DMS53 treated with DMSO at 0.1 percent for 48 hours (cell line): ENCODE results near the gene ACSBG1.
A peak's percentile ranks its signal among the peaks of the same experiment; 100 is the strongest.

Experiments
- DNase-seq: peaks from one replicate; lab custom pipeline; 2025; ENCODE audit not compliant: unreplicated experiment; lab: John Stamatoyannopoulos, UW

The ACSBG1 gene

DNA sequence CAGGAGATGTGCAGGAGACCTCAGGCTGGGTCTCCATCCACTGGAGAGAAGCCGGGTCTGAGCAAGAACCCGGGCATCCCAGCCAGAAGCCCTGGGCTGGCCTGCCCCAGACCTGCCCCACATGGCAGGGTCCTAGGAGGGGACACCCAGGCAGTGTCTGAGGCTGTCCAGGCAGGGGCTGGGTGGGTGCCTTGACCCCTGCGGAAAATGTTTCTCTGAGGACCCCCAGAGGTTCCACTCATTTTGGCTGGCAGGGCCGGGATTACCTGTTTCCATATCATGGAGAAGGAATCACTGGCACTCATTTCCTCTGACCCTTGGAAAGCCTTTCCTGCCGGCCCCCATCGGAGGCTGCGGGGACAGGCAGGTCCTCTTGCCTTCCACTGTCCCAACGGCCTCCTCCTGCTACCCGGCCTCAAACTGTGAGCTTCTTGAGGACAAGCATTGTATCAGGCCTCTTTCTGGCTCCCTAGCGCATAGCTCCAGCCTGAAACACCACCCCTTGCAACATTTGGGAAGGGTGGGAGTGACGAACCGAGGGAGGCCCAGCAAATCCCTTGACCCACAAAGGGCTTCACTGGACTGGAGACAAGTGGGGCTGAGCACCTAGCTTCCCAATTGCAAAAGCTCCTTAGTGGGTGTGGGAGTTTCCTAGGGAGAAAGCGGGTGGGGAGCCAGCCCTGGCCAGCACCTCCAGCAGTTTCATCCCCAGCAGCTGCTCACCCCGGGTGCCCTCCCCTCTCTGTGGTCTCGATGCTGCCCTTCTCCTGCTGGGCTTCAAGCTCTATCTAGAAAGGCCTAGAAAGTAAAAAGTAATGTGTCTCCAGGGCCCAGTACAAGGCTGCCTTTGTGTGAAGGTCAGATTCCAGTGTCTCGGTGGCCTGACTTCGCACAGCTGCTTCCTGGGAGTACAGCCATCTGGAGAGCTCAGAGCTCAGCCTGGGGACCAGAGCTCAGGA is 29.7 kb downstream of the ACSBG1 start:
- DNase-seq = no peak

DNA sequence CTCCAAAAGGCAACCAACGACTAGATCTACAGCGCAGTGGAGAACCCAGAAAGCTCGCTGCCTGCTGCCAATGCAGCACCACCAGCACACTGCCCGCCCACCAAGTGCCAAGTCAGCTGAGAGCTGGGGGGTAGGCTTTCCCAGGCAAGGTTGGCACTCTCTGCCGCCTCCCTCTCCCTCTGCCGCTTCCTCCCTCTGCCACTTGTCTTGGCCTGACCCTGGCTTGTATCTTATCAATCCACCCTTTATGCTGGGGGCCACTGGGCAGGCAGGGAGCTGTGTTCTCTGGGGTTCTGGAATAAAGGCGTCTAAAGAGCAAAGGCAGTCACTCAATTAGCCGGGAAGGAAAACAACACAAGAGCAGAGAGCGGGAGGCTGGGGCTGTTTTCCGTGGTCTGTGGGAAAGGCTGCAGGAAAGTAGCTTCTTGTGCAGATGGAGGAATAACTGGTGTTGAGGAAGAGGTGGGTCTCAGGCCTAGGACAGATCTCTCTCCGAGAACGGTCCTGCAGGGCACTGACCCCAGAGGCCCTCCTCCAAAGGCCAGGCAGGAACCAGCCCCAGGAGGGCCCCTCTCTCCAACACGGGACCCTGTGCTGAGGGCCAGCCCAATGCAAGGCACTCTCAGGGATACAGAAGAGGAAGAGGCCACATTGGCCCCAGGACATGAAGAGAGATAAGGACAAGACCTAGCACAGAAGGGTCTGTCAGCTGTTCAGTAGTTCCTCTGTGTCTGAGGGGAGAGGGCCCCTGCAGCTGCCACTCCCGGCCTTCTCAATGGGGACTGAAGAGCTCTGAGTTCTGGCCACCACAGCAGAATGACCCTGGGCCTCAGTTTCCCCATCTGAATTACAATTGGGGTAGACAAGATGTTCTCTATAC is 30.8 kb downstream of the ACSBG1 start:
- no peak for DNase-seq

DNA sequence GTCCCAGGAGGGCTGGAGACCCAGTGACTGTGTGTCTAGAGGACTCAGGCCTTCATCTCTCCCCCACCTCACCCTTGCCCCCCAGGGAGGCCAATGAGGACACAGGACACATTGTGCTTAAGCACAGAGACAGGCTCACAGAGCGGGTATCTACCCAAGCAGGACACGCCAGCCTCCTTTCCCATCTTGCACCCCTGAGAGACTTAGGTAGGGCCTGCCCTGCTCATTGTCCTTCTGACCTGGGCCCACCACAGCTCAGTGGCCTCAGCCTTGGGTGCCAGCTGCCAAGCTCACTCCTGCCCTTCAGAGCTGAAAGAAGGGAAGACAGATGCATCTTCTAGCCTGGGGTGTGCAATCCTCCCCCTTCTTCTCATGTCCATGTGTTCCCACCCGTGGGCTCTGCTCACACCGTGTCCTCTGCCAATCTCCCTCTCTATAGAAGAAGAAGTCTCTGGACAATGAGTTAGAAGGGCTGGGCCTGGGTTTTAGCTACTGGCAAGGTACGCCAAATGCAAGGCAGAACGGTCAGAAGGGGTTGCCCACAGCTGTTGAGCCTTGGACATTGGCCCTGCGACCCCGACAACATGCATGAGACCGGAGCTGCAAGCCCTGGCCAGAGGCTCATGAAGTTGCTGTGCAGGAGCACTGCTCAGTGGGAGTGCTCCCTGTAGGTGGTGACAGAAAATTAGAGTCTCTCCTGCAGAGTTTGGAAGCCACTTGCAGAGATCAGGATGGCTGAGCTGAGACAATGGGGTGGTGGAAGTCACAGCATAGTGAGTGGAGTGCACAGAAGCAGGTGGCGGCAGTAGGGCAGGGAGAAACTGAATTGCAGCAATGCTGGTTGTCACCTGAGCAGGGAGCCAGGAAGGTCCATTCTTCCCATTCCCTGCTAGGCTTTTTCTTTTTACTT is 32.8 kb downstream of the ACSBG1 start:
- DNase-seq = no peak

DNA sequence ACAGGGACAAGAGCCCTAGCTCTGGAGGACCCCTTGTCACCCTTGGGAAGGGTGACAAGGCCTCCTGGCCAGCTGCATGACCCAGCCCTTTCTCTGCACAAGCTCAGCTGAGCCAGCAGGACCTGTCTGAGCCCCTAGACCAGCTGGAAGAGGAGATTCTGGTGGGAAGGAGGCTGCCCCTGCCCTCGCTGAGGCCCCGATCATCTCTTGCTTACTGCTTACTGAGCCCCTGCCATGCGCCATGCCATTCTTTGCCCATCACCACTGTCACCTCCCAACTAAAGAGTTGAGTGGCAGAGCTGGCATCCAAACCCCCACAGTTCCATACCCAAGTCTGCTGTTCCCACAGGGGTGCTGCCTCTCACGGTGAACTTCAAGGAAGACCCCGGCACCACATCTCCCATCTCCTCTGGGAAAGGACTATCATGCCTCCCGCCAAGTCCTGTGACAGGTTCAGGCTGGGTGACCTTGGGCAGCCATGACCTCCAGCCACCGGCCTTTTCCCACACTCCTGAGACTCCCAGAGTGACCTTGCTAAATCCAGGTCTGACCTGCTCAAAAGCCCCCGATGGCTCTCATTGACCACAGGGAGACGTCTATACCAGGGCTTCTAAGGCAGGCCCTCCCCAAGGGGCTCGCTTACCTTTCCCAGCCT is 34.0 kb downstream of the ACSBG1 start:
- DNase-seq = no peak

DNA sequence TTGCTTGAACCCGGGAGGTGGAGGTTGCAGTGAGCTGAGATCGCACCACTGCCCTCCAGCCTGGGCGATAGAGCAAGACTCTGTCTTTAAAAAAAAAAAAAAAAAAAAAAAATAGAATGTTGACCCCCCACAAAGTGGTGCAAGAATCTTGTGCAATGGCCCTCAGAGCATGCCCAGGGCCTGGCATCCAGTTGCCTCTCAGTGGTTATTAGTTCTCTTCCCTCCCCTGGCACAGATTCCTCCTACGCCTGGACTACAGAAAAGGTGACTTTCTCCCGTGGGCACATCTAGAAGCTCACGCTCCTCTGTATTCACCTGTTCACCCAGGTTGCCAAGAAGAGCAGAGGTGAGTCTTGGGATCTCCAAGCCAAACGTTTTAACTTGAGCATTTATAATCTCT is 36.7 kb downstream of the ACSBG1 start:
- DNase-seq = no peak

DNA sequence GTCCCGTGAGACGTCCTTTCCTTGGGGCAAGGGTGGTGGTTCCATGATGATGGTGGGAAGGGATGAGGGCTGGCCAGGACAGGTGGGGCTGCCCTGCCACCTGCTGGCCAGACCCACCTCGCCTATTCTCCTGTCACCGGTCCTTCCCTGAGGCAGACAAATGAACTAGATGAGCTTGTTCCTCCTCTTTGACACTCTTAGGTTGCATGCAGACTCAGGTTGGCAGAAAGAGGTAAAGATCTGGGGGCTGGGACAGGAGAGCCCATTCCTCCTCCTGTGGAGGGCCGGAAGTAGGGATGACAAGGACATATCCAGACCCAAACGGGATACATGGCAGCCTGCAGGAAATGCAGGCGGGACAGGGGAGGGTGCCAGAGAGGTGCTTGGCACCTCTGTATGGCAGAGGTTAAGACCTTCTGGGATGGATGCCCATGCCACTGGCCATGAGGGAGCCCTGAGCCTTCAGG is 38.6 kb downstream of the ACSBG1 start:
- peak; percentile 35 for DNase-seq

DNA sequence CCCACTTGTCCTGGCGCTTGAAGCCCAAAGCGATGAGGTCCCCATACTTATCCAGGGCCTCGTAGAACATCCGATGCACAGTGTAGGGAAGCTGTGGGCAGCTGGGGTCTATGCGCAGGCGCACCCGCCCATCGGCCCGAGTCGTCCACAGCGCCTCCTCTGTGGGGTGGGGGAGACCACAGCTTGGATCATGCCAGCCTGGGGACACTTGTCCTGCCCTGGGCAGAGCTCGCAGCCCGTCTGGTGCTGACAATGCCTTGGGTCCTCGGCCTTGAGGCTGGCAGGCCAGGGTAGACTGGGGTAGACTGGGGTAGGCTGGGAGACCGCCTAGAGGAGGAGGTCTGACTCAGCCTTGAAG is 39.8 kb downstream of the ACSBG1 start:
- no peak for DNase-seq

DNA sequence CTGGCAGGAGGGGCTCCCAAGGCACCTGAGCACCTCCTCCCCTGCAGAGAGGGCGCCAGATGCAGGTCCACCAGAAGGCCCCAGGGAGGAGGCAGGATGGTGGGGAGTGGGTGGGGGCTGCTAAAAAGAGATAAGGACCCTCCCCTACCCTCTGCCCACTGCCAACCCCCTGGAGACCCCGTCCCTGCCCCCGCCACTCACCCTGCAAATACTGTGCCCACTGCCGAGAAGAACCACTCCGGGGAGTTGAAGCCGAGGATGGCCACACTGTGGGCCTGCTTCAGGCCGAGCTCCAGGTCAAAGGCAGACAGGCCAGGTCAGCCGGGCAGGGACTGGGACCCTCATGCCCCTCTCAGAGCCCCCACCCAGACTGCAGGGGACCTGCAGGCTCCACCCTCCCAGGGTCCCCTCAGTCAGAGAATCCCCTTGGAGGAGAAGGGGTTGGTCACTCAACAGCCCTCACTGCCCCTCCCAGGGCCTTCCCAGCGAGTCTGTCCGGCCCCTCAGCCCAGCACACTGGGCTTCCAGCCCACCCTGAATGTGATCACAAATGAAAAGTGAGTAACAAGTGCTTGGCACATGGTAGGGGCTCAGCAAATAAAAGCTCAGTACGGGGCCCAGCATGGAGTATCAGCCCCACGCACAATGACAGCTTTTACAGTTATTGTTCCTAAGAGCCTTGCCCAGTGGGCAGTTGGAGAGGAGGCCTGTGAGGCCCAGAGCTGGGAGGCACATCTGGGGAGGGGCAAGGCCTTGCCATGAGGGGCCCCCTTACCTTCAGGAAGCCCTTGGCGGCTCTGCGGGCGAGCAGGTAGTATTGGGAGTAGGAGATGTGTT is 40.4 kb downstream of the ACSBG1 start:
- no peak for DNase-seq

DNA sequence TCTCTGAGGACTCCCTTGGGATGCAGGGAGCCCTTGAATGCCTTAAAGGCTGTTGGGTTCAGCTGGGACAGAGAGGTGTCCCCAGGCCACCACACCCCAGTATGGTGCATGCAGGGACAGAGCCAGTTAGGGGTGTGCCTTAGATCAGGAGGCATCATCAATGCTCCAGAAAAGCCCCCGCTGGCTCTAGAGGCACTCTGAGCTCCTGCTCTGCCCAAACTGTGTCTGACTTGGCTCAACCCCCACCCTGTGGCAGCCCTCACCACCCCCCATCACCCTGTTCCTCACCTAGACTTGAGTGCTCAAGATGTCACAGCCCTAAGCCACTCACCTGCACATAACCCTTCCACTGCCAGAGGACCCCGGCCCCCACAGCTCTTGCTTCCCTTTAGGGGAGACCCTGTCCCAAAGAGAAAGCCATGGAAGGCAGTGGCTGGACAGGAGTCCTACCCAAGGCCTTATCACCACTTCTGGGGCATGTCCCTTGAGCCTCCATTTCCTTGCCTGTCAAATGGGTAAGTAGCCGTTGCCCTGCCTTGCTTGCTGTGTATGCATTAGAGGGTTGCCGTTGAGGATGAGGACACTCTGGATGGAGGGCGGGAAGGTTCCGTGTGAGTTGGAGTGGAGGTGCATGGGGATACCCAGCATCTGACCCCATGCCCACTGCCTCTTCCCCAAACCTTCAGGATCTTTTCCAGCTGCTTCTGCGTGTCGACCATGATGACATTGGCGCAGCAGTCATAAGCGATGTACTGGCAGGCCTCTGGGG is 41.4 kb downstream of the ACSBG1 start:
- no peak for DNase-seq

DNA sequence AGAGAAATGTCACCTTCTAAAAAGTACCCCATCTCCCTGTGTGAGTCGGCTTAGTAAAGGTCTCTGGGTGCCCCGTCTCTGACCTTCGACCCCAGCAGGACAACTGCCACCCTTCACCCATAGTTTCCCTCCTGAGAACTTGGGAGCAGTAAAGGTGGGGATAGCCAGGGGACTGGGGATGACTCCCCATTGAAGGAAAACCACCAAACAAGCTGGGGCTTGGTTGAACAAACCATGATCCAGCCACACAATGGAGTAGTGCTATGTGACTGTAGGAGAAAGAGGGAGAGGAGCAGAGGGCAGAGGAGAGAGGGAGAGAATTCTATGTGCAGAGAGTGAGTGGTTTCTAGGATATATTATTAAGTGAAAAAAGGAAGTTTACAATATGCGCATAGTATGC is 51.5 kb downstream of the ACSBG1 start:
- no peak for DNase-seq

DNA sequence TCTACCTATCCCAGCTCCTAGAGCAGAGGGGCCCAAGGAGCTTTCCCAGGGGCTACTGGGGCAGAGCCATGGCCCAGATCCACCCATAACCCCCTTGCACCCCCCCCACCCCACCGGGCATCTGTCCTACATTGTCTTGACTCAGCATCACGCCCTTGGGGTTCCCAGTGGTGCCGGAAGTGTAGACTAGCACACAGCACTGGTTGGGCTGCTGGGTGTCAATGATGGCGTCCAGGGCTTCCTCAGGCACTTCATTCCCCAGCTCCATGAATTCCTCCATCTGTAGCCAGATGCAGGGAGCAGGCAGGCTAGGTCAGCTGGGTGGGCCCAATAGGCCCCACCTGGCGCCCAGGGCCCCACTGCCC is 52.0 kb downstream of the ACSBG1 start:
- DNase-seq = no peak

DNA sequence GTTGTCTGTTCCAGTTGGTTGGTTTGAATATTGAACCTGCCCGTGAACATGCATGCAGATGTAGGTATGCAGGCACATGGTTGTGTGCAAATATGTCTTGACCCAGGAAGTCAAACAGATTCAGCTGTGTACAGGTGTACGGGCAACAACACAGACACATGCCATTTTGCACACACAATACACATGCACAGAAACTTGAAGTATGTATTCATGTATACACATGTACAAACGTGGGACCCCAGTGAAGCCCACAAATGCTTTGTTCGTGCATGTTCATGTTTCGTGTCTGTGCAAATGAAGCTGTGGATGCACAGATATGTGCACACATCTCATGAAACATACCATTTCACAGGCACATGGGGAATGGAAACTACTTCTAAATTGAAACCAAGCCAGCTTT is 54.5 kb downstream of the ACSBG1 start:
- no peak for DNase-seq

DNA sequence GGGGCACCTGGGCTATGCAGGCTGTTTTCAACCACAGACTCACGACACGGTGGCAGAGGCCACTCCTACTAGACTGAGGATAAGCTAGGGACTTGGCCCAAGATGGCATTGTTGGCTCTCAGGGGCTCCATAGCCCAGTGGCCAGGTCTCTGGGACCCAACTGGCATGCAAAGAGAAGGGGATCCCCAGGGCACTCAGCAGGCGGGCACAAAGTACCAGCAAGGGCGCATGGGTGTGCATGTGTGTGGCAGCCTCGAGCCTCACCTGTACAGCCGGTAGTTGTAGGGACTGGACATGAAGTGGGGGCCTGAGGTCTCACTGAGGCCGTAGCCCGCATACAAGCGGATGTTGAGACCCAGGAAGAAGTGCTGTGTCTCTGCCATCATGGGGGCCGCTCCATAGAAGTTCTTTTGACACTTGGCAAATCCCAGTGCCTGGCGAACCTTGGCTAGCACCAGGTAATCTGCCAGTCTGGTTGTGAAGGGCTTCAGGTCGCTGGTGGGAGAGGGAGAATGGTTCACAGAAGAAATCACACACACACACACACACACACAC is 55.0 kb downstream of the ACSBG1 start:
- DNase-seq = no peak

DNA sequence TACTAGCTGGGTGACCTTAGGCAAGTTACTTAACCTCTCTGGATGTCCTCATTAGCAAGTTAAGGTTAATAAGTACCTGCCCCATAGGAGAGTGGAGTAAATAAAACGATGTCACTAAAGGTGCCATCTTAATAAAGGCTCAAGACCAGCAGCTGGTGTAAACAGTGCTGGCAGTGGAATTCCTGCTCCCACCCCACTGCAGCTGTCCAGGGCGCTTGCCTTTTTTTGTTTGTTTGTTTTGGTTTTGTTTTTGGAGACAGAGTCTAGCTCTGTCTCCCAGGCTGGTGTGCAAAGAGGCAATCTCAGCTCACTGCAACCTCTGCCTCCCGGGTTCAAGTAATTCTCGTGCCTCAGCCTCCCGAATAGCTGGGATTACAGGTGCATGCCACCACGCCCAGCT is 56.3 kb downstream of the ACSBG1 start:
- no peak for DNase-seq

DNA sequence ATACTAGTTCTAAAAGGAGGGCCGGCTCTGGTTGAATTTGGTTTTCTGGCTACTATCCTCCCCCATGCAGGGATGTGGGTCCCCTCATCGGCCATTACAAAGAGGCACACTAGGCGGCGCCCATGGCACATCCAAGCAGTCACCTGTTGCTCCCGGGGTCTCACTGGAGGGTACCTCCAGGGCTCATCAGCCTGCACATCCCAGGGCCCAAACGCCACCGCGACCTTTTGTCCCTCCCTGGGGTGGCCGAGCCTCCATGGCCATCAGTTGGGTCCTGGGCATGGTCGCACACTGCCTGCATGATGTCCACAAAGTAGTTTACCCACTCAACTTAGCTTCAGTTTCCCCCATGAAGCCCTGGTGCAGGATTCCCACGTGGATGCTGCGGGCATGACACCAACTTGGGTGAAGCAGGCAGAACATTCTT is 56.9 kb downstream of the ACSBG1 start:
- no peak for DNase-seq

DNA sequence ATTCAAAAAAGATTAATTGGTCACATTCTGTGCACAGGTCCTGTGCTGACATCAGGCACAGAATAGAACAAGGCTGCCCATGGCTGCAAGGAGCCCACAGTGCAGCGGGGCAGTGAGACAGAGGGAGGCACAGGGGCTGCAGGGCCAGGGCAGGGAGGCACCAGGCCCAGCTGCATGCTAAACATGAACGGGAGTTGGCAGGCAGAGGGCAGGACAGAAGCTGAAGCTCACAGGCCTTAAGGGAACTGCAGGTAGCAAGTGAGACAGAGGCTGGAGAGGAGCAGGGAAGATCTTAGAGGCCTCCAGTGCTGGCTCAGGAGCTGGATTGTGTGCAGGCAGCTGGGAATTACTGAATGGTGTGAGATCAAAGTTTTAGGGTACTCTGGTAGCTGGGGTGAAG is 59.0 kb downstream of the ACSBG1 start:
- no peak for DNase-seq

DNA sequence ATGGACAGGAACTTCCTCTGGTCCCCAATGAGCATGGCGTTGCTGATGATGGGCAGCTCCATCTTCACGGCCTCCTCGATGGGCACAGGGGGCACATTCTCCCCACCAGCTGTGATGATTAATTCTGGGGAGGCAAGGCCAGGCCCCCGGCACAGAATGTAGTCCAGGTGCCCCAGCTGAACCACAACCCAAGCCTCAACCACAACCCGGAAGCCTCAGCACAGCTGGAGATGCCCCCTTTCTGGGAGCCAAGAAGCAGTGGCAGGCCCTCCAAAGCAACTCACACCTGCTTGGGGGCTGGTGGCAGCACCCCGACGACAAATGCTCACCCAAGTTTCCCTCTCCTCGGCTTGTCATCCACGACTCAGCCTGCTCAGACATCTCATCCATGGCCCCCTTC is 60.0 kb downstream of the ACSBG1 start:
- no peak for DNase-seq

DNA sequence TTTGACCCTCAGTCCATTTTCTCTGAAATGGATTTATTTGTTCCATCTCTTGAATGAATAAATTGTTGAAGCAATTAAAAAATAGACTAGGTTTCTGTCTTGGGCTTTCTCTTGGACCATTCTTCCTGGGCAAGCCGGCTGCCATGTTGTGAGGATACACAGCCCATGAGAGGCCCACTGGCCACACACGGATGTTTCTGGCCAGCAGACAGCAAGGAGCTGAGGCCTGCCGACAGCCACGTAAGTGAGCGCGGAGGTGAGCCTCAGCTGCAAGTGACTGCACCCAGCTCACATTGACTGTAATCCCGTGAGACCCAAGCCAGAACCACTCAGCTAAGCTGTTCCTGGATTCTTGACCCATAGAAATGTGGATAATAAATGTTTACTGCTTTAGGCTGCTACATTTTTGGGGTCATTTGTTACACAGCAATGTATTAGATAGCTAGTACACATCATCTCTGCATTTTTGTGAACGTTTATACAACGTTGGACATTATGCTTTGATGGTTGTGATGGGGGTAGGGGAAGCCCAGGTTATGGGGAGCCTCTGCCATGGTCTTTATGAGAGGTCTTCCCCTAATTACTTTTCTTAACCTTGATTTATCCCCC is 62.4 kb downstream of the ACSBG1 start:
- no peak for DNase-seq
